GM23248 (cell line): ENCODE results near the gene DZIP1. TPM values are rescaled to one million over a fixed set of nuclear protein-coding genes. Genes with fewer than 3 reads are reported as not detected.

Experiments
- DNase-seq: peaks from one replicate; pipeline ENCODE4 v3.0.0-alpha.2; 2015
- H2AFZ ChIP-seq: fragments of 200-600 bp; sonication (generic); 2 replicates; pipeline ENCODE4 v1.6.1; 2016; ENCODE audit warnings: antibody characterized with exemption
- H3F3A ChIP-seq: fragments of 200-600 bp; sonication (generic); 2 replicates; pipeline ENCODE4 v1.6.1; 2016; ENCODE audit warnings: mild to moderate bottlenecking, antibody characterized with exemption, mixed run types; ENCODE audit not compliant: insufficient read depth
- H3K27ac ChIP-seq: fragments of 200-600 bp; sonication (generic); 2 replicates; pipeline ENCODE4 v1.5.1; 2016; ENCODE audit warnings: mild to moderate bottlenecking
- H3K27me3 ChIP-seq: fragments of 200-600 bp; sonication (generic); replicated peaks from 2 replicates; pipeline ENCODE4 v1.6.1; 2016; ENCODE audit warnings: mild to moderate bottlenecking; ENCODE audit not compliant: insufficient read depth
- H3K36me3 ChIP-seq: fragments of 200-600 bp; sonication (generic); 2 replicates; pipeline ENCODE4 v1.6.1; 2016; ENCODE audit warnings: low read depth, mild to moderate bottlenecking
- H3K4me1 ChIP-seq: fragments of 200-600 bp; sonication (generic); 2 replicates; pipeline ENCODE4 v1.6.1; 2016; ENCODE audit warnings: mild to moderate bottlenecking; ENCODE audit not compliant: insufficient read depth
- H3K4me2 ChIP-seq: fragments of 200-600 bp; sonication (generic); one replicate; pipeline ENCODE4 v1.6.1; 2016; ENCODE audit warnings: mild to moderate bottlenecking; ENCODE audit not compliant: unreplicated experiment
- H3K4me3 ChIP-seq: fragments of 200-600 bp; sonication (generic); 2 replicates; pipeline ENCODE4 v1.5.1; 2016; ENCODE audit warnings: mild to moderate bottlenecking
- H3K79me2 ChIP-seq: fragments of 200-600 bp; sonication (generic); 2 replicates; pipeline ENCODE4 v1.6.1; 2016; ENCODE audit warnings: mild to moderate bottlenecking; ENCODE audit not compliant: insufficient read depth
- H3K9ac ChIP-seq: fragments of 200-600 bp; sonication (generic); 2 replicates; pipeline ENCODE4 v1.6.1; 2016; ENCODE audit warnings: mild to moderate bottlenecking
- H3K9me2 ChIP-seq: fragments of 200-600 bp; sonication (generic); 2 replicates; pipeline ENCODE4 v1.6.1; 2016; ENCODE audit warnings: mixed run types, mild to moderate bottlenecking, moderate library complexity; ENCODE audit not compliant: insufficient read depth
- H3K9me3 ChIP-seq: fragments of 200-600 bp; sonication (generic); one replicate; pipeline ENCODE4 v1.6.1; 2017; ENCODE audit warnings: low read depth
- H4K20me1 ChIP-seq: fragments of 200-600 bp; sonication (generic); 2 replicates; pipeline ENCODE4 v1.6.0; 2016; ENCODE audit not compliant: insufficient read depth
- EZH2 ChIP-seq: fragments of 200-600 bp; sonication (generic); IDR thresholded peaks from 2 replicates; pipeline ENCODE4 v1.6.1; 2018; ENCODE audit warnings: antibody characterized with exemption, mild to moderate bottlenecking; ENCODE audit not compliant: insufficient read depth, poor library complexity, severe bottlenecking
- EZH2phosphoT487 ChIP-seq: fragments of 200-600 bp; sonication (generic); IDR thresholded peaks from 2 replicates; pipeline ENCODE4 v1.6.1; 2018; ENCODE audit warnings: antibody characterized with exemption, moderate library complexity, mild to moderate bottlenecking, low read depth; ENCODE audit not compliant: insufficient read depth
- WGBS, 2 experiments: methylation state at CpG; one replicate each; pipeline ENCODE4 v1.1.6; 2015 to 2017; ENCODE audit warnings: low lambda C conversion rate in 2 of 2, low coverage in 1 of 2; ENCODE audit errors: missing lambda C conversion rate in 2 of 2; 5-methylcytosine and 5-hydroxymethylcytosine counted together
- in situ Hi-C: fragments of 300-500 bp; cut with MboI; formaldehyde crosslinking; loops from 2 replicates; pipeline ENCODE4 v1.15.0; 2020
- polyA plus RNA-seq: library from polyadenylated mRNA; unstranded; fragments of >200 nt; fragmentation: Nextera tagmentation; extraction: Ambion mirVana; gene quantifications from 2 replicates; pipeline ENCODE4 v1.2.1, GENCODE V29; 2016
- total RNA-seq: library from RNA; depleted of rRNA; stranded (reverse); fragments of >200 nt; shearing (Covaris generic); gene quantifications from 2 replicates; pipeline ENCODE4 v1.2.3, GENCODE V29; 2014

The DZIP1 gene
- total and polyA plus RNA-seq, 2 experiments from 2014 or later, result 8.0 to 22.8 TPM

DNA sequence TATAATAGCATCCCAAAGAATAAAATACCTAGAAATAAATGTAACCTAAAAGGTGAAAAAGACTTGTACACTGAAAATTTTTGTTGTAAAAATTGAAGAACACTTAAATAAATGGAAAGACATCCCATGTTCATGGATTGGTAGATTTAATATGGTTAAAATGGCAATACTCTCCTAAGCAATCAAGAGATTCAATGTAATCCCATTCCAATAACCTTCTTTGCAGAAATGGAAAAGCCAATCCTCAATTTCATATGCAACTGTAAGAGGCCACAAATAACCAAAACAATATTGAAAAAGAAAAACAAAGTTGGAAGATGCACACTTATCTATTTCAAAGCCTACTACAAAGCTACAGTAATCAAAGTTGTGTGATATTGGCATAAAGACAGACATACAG, 17.7 kb downstream of the DZIP1 start:
- TF ChIP-seq EZH2phosphoT487 (no peak), EZH2 (no peak)
- H3K4me2 ChIP-seq, result no peak overlapping the region
- H3K9ac ChIP-seq, result no peak overlapping the region
- peaks cover 12% of the 10 kb centered on the region for H3K4me1 ChIP-seq
- no peaks in the 10 kb centered on the region for H3K9me3 ChIP-seq
- H3K4me3 ChIP-seq, result no peak overlapping the region
- peaks cover 10% of the 10 kb centered on the region for H3K79me2 ChIP-seq
- peaks cover 14% of the 10 kb centered on the region; the same call in 1 of the 2 replicates for H3F3A ChIP-seq
- H4K20me1 ChIP-seq, result no peaks in the 10 kb centered on the region
- in situ Hi-C loops, result no loop called here
- H3K36me3 ChIP-seq, result peaks cover 66% of the 10 kb centered on the region
- H3K27ac ChIP-seq, result no peak overlapping the region; the same call in 1 of the 2 replicates
- DNase-seq, result no peak
- H2AFZ ChIP-seq, result no peak overlapping the region
- H3K27me3 ChIP-seq, result no peaks in the 10 kb centered on the region
- H3K9me2 ChIP-seq, result no peaks in the 10 kb centered on the region

DNA sequence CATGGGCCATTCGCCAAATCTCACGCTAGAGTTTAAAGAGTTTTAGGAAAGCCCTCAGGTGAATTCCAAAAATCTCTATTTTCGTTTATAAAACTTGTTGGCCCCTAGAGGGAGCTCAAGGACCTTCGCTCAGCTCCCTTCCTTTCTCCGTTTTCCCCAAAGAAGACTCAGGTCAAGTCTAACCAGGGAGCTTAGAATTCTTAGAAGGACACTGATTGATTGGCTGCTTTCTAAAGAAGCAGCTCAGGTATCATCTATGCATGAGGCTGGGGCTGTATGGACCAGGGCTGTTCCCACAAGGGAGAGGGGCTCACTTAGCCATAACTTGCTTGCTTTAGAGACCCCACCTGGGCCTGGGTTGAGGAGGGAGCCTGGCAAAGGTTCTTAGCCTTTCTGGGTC, 20.5 kb downstream of the DZIP1 start:
- in situ Hi-C loops, result loop anchor here (25.0 kb wide), 1 partner anchor 213 kb away; no protein-coding TSS in a partner anchor
- 31 to 39% methylated on average over 5 of the region's 5 CpGs for WGBS, 2 experiments
- Histone ChIP-seq H3K4me1 (peaks cover 12% of the 10 kb centered on the region), H3K27me3 (no peaks in the 10 kb centered on the region), H3K9me3 (no peaks in the 10 kb centered on the region), H3K79me2 (peaks cover 10% of the 10 kb centered on the region), H3K4me3 (no peak overlapping the region), H3K9me2 (no peaks in the 10 kb centered on the region), H3K36me3 (peaks cover 61% of the 10 kb centered on the region), H3K27ac (no peak overlapping the region), H3K4me2 (no peak overlapping the region), H3F3A (peaks cover 14% of the 10 kb centered on the region; the same call in 1 of the 2 replicates), H2AFZ (no peak overlapping the region), H4K20me1 (no peaks in the 10 kb centered on the region), H3K9ac (no peak overlapping the region)
- no peak for TF ChIP-seq EZH2phosphoT487
- TF ChIP-seq EZH2, result no peak
- peak; percentile 73 for DNase-seq

DNA sequence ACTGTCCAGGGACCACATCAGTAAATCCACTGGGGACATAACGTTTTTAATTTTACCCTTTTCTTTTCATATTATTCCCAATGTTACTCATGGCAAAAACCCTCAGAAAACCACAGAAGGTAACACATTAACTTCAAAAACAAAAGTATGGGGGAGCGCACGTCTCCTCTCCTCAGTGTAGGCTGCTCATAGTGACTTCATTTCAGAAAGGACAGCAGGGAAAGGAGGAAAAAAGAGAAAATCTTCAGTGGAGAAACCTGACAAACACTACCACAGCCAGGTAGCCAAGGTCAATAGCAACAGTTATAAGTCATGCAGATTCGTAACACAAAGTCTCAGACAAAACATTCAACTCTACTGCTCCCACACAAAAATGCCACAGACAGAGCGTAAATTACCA, 21.4 kb downstream of the DZIP1 start:
- H3K27ac ChIP-seq, result no peak overlapping the region
- no peak for DNase-seq

DNA sequence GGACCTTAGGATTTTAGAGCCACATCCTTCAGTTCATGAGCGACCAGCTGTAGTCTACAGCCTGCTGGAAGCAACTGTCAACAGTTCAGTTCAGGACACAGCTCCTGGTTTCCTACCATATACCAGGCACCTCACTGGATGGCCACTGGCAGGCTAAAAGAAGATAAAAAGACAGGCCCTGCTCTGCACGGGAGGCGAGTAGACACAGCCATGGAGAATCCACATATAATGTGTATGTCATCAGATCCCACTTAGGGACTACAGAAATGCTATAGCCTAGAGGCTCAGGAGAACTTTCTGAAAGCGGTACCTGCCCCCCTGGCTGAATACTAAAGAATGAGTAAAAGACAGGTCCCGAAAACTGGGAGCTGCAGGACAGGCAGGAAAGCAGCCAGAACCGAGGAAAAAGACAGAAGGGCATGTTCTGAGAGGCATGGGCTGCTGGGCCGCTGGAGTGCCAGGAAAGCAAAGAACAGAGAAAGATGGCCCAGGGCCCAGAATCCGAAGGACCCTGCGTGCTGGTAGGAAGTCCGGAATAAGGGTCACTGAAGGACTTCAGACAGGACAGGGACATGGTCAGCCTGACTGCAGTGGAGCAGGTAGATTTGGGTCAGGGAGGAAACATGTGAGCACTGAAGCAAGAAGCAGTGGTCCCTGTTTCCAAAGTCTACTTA, 23.5 kb downstream of the DZIP1 start:
- DNase-seq, result no peak
- Histone ChIP-seq H3K9me3 (no peaks in the 10 kb centered on the region), H3F3A (no peaks in the 10 kb centered on the region), H3K4me2 (no peak overlapping the region), H2AFZ (no peak overlapping the region), H3K27ac (no peak overlapping the region), H3K36me3 (peaks cover 53% of the 10 kb centered on the region), H3K9ac (no peak overlapping the region), H4K20me1 (no peaks in the 10 kb centered on the region), H3K79me2 (no peaks in the 10 kb centered on the region), H3K4me1 (no peaks in the 10 kb centered on the region), H3K27me3 (no peaks in the 10 kb centered on the region), H3K4me3 (no peak overlapping the region), H3K9me2 (no peaks in the 10 kb centered on the region)
- TF ChIP-seq EZH2phosphoT487 (no peak), EZH2 (no peak)
- in situ Hi-C loops, result loop anchor here (25.0 kb wide), 1 partner anchor 216 kb away; no protein-coding TSS in a partner anchor
- WGBS, 2 experiments, result 80 to 85% methylated on average over 10 of the region's 10 CpGs

More for the DNA sequence above, 21.4 kb downstream of the DZIP1 start:
- in situ Hi-C loops, result loop anchor here (25.0 kb wide), 1 partner anchor 214 kb away; no protein-coding TSS in a partner anchor
- Histone ChIP-seq H2AFZ (no peak overlapping the region), H3K4me2 (no peak overlapping the region), H3K9me3 (no peaks in the 10 kb centered on the region), H3K9me2 (no peaks in the 10 kb centered on the region), H3K27me3 (no peaks in the 10 kb centered on the region), H3K79me2 (peaks cover 10% of the 10 kb centered on the region), H3F3A (peaks cover 9% of the 10 kb centered on the region; the same call in 1 of the 2 replicates), H4K20me1 (no peaks in the 10 kb centered on the region), H3K36me3 (peaks cover 59% of the 10 kb centered on the region), H3K4me1 (peaks cover 12% of the 10 kb centered on the region), H3K4me3 (no peak overlapping the region), H3K9ac (no peak overlapping the region)
- TF ChIP-seq EZH2 (no peak), EZH2phosphoT487 (no peak)
- WGBS, 2 experiments, result 41 to 44% methylated on average over 5 of the region's 5 CpGs
